K562 (cell line): ENCODE results near the gene MAST4. TPM values are rescaled to one million over a fixed set of nuclear protein-coding genes. Genes with fewer than 3 reads are reported as not detected.

Source experiments
- ATAC-seq: fragments of 200-7000 bp; cut with Tn5 transposase; 3 replicates; pipeline ENCODE4 v1.9.1; 2020; ENCODE audit warnings: moderate library complexity
- BruUV-seq: library from RNA; stranded (reverse); fragments of 400-500 nt; replicated peaks from 2 replicates; lab custom pipeline; 2021; lab: Mats Ljungman, UMichigan
- CTCF ChIA-PET: fragments of 300-600 bp; formaldehyde crosslinking; extraction: SDS; loops from one replicate; lab custom pipeline; 2021; ENCODE audit warnings: low intra/inter-chr PET ratio; lab: Yijun Ruan, JAX
- POLR2A ChIA-PET: fragments of 300-600, 350-650 bp; sonication (Branson Sonifier 250); formaldehyde crosslinking; extraction: SDS; loops from one replicate; lab custom pipeline; 2021; ENCODE audit warnings: antibody characterized with exemption, inconsistent platforms; lab: Yijun Ruan, JAX
- DNase-seq, 4 experiments: peaks; one replicate each; pipeline versions ENCODE4 v3.0.0 to v3.0.0-alpha.2; 2011 to 2018; ENCODE audit warnings: low spot score in 3 of 4, mixed read lengths in 3 of 4; ENCODE audit errors: extremely low read depth in 1 of 4
- FAIRE-seq: peaks from 2 replicates; lab custom pipeline; 2011; peaks lifted over from hg19 to GRCh38; lab: Jason Lieb, UNC
- H2AFZ ChIP-seq: 2 replicates; pipeline ENCODE4 v1.6.0; 2011; ENCODE audit warnings: low read depth, low read length, control low read depth, inconsistent platforms
- H3K27ac ChIP-seq: fragments of 200-600 bp; 3 replicates; pipeline ENCODE4 v1.8.0; 2011; ENCODE audit warnings: low read depth, mild to moderate bottlenecking, control low read depth, inconsistent platforms, low read length, moderate library complexity, mixed read lengths; ENCODE audit errors: extremely low read depth
- H3K27me3 ChIP-seq, 2 experiments: fragments of 300-600 bp in 1 of 2; 2 replicates in 1 of 2; 3 replicates in 1 of 2; pipeline versions ENCODE4 v1.6.0 to v1.8.0; 2011; ENCODE audit warnings: inconsistent platforms in 2 of 2, low read length in 2 of 2, mild to moderate bottlenecking in 1 of 2, mixed read lengths in 1 of 2, moderate library complexity in 1 of 2; ENCODE audit not compliant: control insufficient read depth in 2 of 2, insufficient read depth in 2 of 2
- H3K36me3 ChIP-seq: fragments of 300-600 bp; 3 replicates; pipeline ENCODE4 v1.8.0; 2011; ENCODE audit warnings: mild to moderate bottlenecking, low read length, inconsistent platforms; ENCODE audit not compliant: control insufficient read depth, insufficient read depth
- H3K4me1 ChIP-seq, 2 experiments: fragments of 200-600 bp in 1 of 2; replicated peaks in 1 of 2; 2 replicates in 1 of 2; 3 replicates in 1 of 2; pipeline versions ENCODE4 v1.5.1 to v1.8.0; 2011; ENCODE audit warnings: inconsistent platforms in 2 of 2, low read length in 2 of 2, mild to moderate bottlenecking in 1 of 2, mixed read lengths in 1 of 2, moderate library complexity in 1 of 2; ENCODE audit not compliant: control insufficient read depth in 2 of 2, insufficient read depth in 2 of 2
- H3K4me2 ChIP-seq: 2 replicates; pipeline ENCODE4 v1.6.1; 2011; ENCODE audit warnings: low read length, control low read depth, inconsistent platforms, mixed read lengths; ENCODE audit not compliant: insufficient read depth
- H3K4me3 ChIP-seq: fragments of 200-600 bp; sonication (generic), shearing (Covaris generic); 2 replicates; pipeline ENCODE4 v1.5.1; 2016; ENCODE audit warnings: control low read depth, inconsistent platforms
- H3K79me2 ChIP-seq: fragments of 200-600 bp; 3 replicates; pipeline ENCODE4 v1.8.0; 2011; ENCODE audit warnings: low read length, inconsistent platforms; ENCODE audit not compliant: control insufficient read depth, insufficient read depth
- H3K9ac ChIP-seq, 2 experiments: 2 replicates each; pipeline versions ENCODE4 v1.6.0 to v1.6.1; 2011; ENCODE audit warnings: low read depth in 2 of 2, low read length in 2 of 2, control low read depth in 1 of 2, inconsistent platforms in 1 of 2, mild to moderate bottlenecking in 1 of 2, mixed read lengths in 1 of 2; ENCODE audit not compliant: insufficient read depth in 1 of 2
- H3K9me1 ChIP-seq: one replicate; pipeline ENCODE4 v1.6.0; 2011; ENCODE audit warnings: inconsistent platforms, mild to moderate bottlenecking, low read length, moderate library complexity; ENCODE audit not compliant: control insufficient read depth, insufficient read depth
- H3K9me3 ChIP-seq: replicated peaks from 2 replicates; pipeline ENCODE4 v1.5.1; 2011; ENCODE audit warnings: low read depth, low read length, inconsistent platforms; ENCODE audit not compliant: control insufficient read depth, insufficient read depth
- H4K20me1 ChIP-seq: replicated peaks from 2 replicates; pipeline ENCODE4 v1.6.1; 2011; ENCODE audit warnings: low read length, inconsistent platforms, mixed read lengths; ENCODE audit not compliant: control insufficient read depth, insufficient read depth
- COPS2 ChIP-seq: fragments of 450-650 bp; conservative IDR thresholded peaks from 2 replicates; pipeline ENCODE4 v1.6.1; 2016; ENCODE audit warnings: mild to moderate bottlenecking, moderate library complexity
- ETV5 ChIP-seq: sonication (generic); formaldehyde crosslinking; IDR thresholded peaks from 2 replicates; pipeline ENCODE4 v1.4.0; 2020; ENCODE audit warnings: low read depth, mild to moderate bottlenecking, missing genetic modification reagents
- ETV6 ChIP-seq, 3 experiments: fragments of 150-350 bp in 1 of 3; sonication (generic) in 1 of 3; formaldehyde crosslinking in 1 of 3; IDR thresholded peaks; 2 replicates each; pipeline versions ENCODE4 v1.6.1 to v1.8.0; 2014 to 2022; ENCODE audit warnings: borderline replicate concordance in 2 of 3, low read depth in 2 of 3, antibody characterized with exemption in 1 of 3, low read length in 1 of 3, mild to moderate bottlenecking in 1 of 3, missing genetic modification reagents in 1 of 3
- ILK ChIP-seq: fragments of 450-650 bp; IDR thresholded peaks from 2 replicates; pipeline ENCODE4 v1.6.1; 2016; ENCODE audit warnings: missing genetic modification characterization, low read depth, mild to moderate bottlenecking, missing compliant biosample characterization, moderate library complexity, borderline replicate concordance
- MAX ChIP-seq: sonication (generic); formaldehyde crosslinking; IDR thresholded peaks from 2 replicates; pipeline ENCODE4 v1.9.0; 2022; ENCODE audit warnings: mild to moderate bottlenecking, missing genetic modification reagents
- MLLT1 ChIP-seq, 2 experiments: fragments of 450-650 bp; IDR thresholded peaks; 2 replicates each; pipeline ENCODE4 v1.6.1; 2016
- SMARCE1 ChIP-seq: fragments of 450-650 bp; IDR thresholded peaks from 2 replicates; pipeline ENCODE4 v1.7.1; 2016; ENCODE audit warnings: mild to moderate bottlenecking
- TAF9B ChIP-seq: fragments of 450-650 bp; IDR thresholded peaks from 2 replicates; pipeline ENCODE4 v1.6.1; 2018; ENCODE audit warnings: mild to moderate bottlenecking; ENCODE audit not compliant: partially characterized antibody
- THAP7 ChIP-seq: fragments of 250-450 bp; sonication (Bioruptor Pico); IDR thresholded peaks from 2 replicates; pipeline ENCODE4 v1.5.0; 2021
- TRIM25 ChIP-seq: fragments of 450-650 bp; IDR thresholded peaks from 2 replicates; pipeline ENCODE4 v1.7.0; 2016; ENCODE audit warnings: borderline replicate concordance
- ZNF384 ChIP-seq: IDR thresholded peaks from 2 replicates; pipeline ENCODE4 v1.6.1; 2012; ENCODE audit warnings: low read depth, low read length, improper control_type of control experiment
- ZNF511 ChIP-seq: sonication (generic); formaldehyde crosslinking; IDR thresholded peaks from 2 replicates; pipeline ENCODE4 v1.8.0; 2022; ENCODE audit warnings: mild to moderate bottlenecking, missing genetic modification reagents
- WGBS: fragments of 100-300 bp; shearing (Covaris generic); methylation state at CpG from one replicate; pipeline ENCODE4 v1.1.6; 2016; ENCODE audit warnings: low coverage, mixed read lengths; ENCODE audit not compliant: insufficient coverage; ENCODE audit errors: missing lambda C conversion rate; 5-methylcytosine and 5-hydroxymethylcytosine counted together
- in situ Hi-C: fragments of 300-500 bp; cut with MboI; formaldehyde crosslinking; loops from 4 replicates; pipeline ENCODE4 v1.15.0; 2018; ENCODE audit warnings: inconsistent platforms, mixed read lengths
- intact Hi-C: fragments of 100-400 bp; cut with micrococcal nuclease; formaldehyde crosslinking; loops from 2 replicates; pipeline ENCODE4 v1.14.2; 2022
- polyA plus RNA-seq, 8 experiments: library from polyadenylated mRNA; depleted of rRNA in 4 of 8; stranded (reverse) in 5 of 8; unstranded in 3 of 8; fragments of >200 nt; fragmentation: Nextera tagmentation in 2 of 8; fragmentation: Illumina TruSeq in 1 of 8; extraction: Ambion mirVana in 2 of 8; extraction: Trizol in 1 of 8; gene quantifications; 2 replicates each; pipeline versions ENCODE4 v1.2.1 to v1.2.3, GENCODE V29; 2011 to 2014; ENCODE audit warnings: inconsistent platforms in 1 of 8, missing spikeins in 1 of 8
- total RNA-seq, 7 experiments: library from RNA; depleted of rRNA in 6 of 7; stranded (reverse); fragments of >200 nt in 6 of 7; fragmentation: Illumina TruSeq in 2 of 7; extraction: Trizol in 2 of 7; gene quantifications; 2 replicates each; pipeline versions ENCODE4 v1.2.1 to v1.2.3, GENCODE V29; 2011 to 2021; ENCODE audit warnings: low replicate concordance in 1 of 7

The MAST4 gene
- total and polyA plus RNA-seq, 9 of the 15 experiments (the other 6 are each of a cell fraction or from before 2014, with no cell fraction given), result 0.88 to 10.1 (median 5.2) TPM

GRCh38 chr5:67183859-67184258 lies 587.7 kb downstream of the MAST4 start (continued):
- TF ChIP-seq COPS2, result no peak
- no peak for TF ChIP-seq SMARCE1
- no peak for TF ChIP-seq TAF9B
- no peak for TF ChIP-seq TRIM25
- no peak for TF ChIP-seq THAP7 (CRISPR knock-in tag)
- no peak for TF ChIP-seq ZNF384

GRCh38 chr5:67187006-67187715 lies 591.0 kb downstream of the MAST4 start:
- Histone ChIP-seq H3K4me1 (no peaks in the 10 kb centered on the region), H2AFZ (no peak overlapping the region), H4K20me1 (no peaks in the 10 kb centered on the region; the same call in 1 of the 2 replicates), H3K36me3 (no peaks in the 10 kb centered on the region), H3K27me3 (peaks cover 16 to 22% of the 10 kb centered on the region in 2 experiments; a peak in 4 of 5 replicates), H3K4me3 (no peak overlapping the region), H3K4me2 (no peak overlapping the region), H3K9me1 (no peaks in the 10 kb centered on the region), H3K9me3 (no peaks in the 10 kb centered on the region), H3K79me2 (no peaks in the 10 kb centered on the region), H3K27ac (no peak overlapping the region), H3K9ac (no peak overlapping the region)
- DNase-seq (no peak), FAIRE-seq (no peak), ATAC-seq (no peak)
- 0% methylated on average over 1 of the region's 1 CpG for WGBS
- BruUV-seq, result no TSS peak
- ChIA-PET POLR2A (no interaction called here), CTCF (no interaction called here)
- in situ Hi-C loops, result no loop called here
- intact Hi-C loops, result no loop called here
- TF ChIP-seq ZNF511 (CRISPR knock-in tag) (no peak), MLLT1 (IDR thresholded peaks at IDR 0.05) (no peak), MAX (CRISPR knock-in tag) (no peak), ETV5 (CRISPR knock-in tag) (no peak), ILK (tag) (no peak), ETV6 (IDR thresholded peaks at IDR 0.05; ENCODE audit: borderline replicate concordance in 1 of 2, low read depth in 2 of 2, low read length in 1 of 2) (no peak), ETV6 (CRISPR knock-in tag; IDR thresholded peaks at IDR 0.05; ENCODE audit: borderline replicate concordance) (no peak)
